HG03565 (cell line): ENCODE results near the gene HNRNPR.
"Not testable (repeated sequence)": the region's sequence is repeated elsewhere in the genome, so short reads cannot be mapped to it uniquely, and the experiment has no call there.

Source experiments
- ATAC-seq: cut with Tn5 transposase; IDR thresholded peaks from one replicate; pipeline ENCODE4 v1.9.1; 2021; ENCODE audit warnings: mild to moderate bottlenecking, moderate library complexity; ENCODE audit not compliant: unreplicated experiment

HNRNPR gene

DNA sequence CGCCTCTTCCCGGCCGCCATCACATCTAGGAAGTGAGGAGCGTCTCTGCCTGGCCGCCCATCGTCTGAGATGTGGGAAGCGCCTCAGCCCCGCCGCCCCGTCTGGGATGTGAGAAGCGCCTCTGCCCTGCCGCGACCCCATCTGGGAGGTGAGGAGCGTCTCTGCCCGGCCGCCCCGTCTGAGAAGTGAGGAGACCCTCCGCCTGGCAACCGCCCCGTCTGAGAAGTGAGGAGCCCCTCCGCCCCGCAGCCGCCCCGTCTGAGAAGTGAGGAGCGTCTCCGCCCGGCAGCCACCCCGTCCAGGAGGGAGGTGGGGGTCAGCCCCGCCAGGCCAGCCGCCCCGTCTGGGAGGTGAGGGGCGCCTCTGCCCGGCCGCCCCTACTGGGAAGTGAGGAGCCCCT lies 86.7 kb downstream of the HNRNPR start:
- ATAC-seq = not testable (repeated sequence)
